Thymus (tissue), 11 donors: Measurements from ENCODE around the gene CST1. TPM values are rescaled to one million over a fixed set of nuclear protein-coding genes. Genes with fewer than 3 reads are reported as not detected.

ENCODE experiments used
- DNase-seq, 9 donors: peaks; one replicate each; pipeline ENCODE4 v3.0.0-alpha.2; 2013; ENCODE audit warnings: low spot score in 9 of 9, low read depth in 6 of 9, missing footprints in 1 of 9
- H3K27ac ChIP-seq, 2 donors: one replicate each; pipeline ENCODE4 v1.5.1; 2013; ENCODE audit warnings: control low read depth in 1 of 2, low read depth in 1 of 2, low read length in 1 of 2, mild to moderate bottlenecking in 1 of 2, moderate library complexity in 1 of 2
- H3K27me3 ChIP-seq, 2 donors: one replicate each; pipeline ENCODE4 v1.5.1; 2013; ENCODE audit warnings: low read length in 1 of 2; ENCODE audit not compliant: control insufficient read depth in 2 of 2, insufficient read depth in 1 of 2
- H3K36me3 ChIP-seq, 2 donors: one replicate each; pipeline ENCODE4 v1.5.1; 2013; ENCODE audit warnings: low read length in 1 of 2, mild to moderate bottlenecking in 1 of 2, moderate library complexity in 1 of 2; ENCODE audit not compliant: control insufficient read depth in 2 of 2, insufficient read depth in 2 of 2
- H3K4me1 ChIP-seq, 2 donors: one replicate each; pipeline ENCODE4 v1.5.1; 2013; ENCODE audit warnings: low read length in 2 of 2; ENCODE audit not compliant: control insufficient read depth in 2 of 2, insufficient read depth in 2 of 2
- H3K4me3 ChIP-seq, 2 donors: one replicate each; pipeline ENCODE4 v1.5.1; 2013; ENCODE audit warnings: low read length in 2 of 2, control low read depth in 1 of 2, mild to moderate bottlenecking in 1 of 2
- H3K9me3 ChIP-seq, 2 donors: one replicate each; pipeline ENCODE4 v1.5.1; 2013; ENCODE audit warnings: low read length in 1 of 2, mild to moderate bottlenecking in 1 of 2; ENCODE audit not compliant: control insufficient read depth in 2 of 2, insufficient read depth in 1 of 2
- WGBS: extraction: QIAGEN DNeasy Blood & Tissue Kit; methylation state at CpG from one replicate; pipeline ENCODE4 v1.1.7; 2013; 5-methylcytosine and 5-hydroxymethylcytosine counted together
- polyA plus RNA-seq: library from polyadenylated mRNA; stranded (reverse); fragments of 200-250 nt; gene quantifications from one replicate; pipeline ENCODE4 v1.2.3, GENCODE V29; 2013
- total RNA-seq: library from RNA; stranded (reverse); fragments of 120-200 nt; gene quantifications from one replicate; pipeline ENCODE4 v1.2.4, GENCODE V29; 2013
- donor health status: healthy.

The CST1 gene
- total and polyA plus RNA-seq, 2 donors: 2.5 to 25.9 TPM

GRCh38 chr20:23702021-23702420 is 48.7 kb downstream of the CST1 start:
- 95% methylated on average over 4 of the region's 4 CpGs for WGBS
- no peak overlapping the region for H3K27ac ChIP-seq

GRCh38 chr20:23700931-23701330 is 49.8 kb downstream of the CST1 start:
- H3K27me3 ChIP-seq: peaks cover 0 to 2% of the 10 kb centered on the region in 2 donors
- H3K4me3 ChIP-seq: no peak overlapping the region
- WGBS: 94% methylated on average over 3 of the region's 3 CpGs
- DNase-seq: no peak
- no peaks in the 10 kb centered on the region for H3K4me1 ChIP-seq
- no peaks in the 10 kb centered on the region for H3K36me3 ChIP-seq
- H3K9me3 ChIP-seq: no peaks in the 10 kb centered on the region
- H3K27ac ChIP-seq: no peak overlapping the region

More at GRCh38 chr20:23702021-23702420, 48.7 kb downstream of the CST1 start:
- DNase-seq: no peak
- H3K4me1 ChIP-seq: no peaks in the 10 kb centered on the region
- no peak overlapping the region for H3K4me3 ChIP-seq
- no peaks in the 10 kb centered on the region for H3K9me3 ChIP-seq
- peaks cover 0 to 2% of the 10 kb centered on the region in 2 donors for H3K27me3 ChIP-seq
- no peaks in the 10 kb centered on the region for H3K36me3 ChIP-seq

- no peaks in the 10 kb centered on the region for H3K4me1 ChIP-seq
- H3K36me3 ChIP-seq: no peaks in the 10 kb centered on the region
- WGBS: 49% methylated on average over 1 of the region's 1 CpG
- DNase-seq: no peak
- no peak overlapping the region for H3K4me3 ChIP-seq
- H3K9me3 ChIP-seq: no peaks in the 10 kb centered on the region
- peaks cover 0 to 2% of the 10 kb centered on the region in 2 donors for H3K27me3 ChIP-seq
- no peak overlapping the region for H3K27ac ChIP-seq
Measured at GRCh38 chr20:23697947-23698346, 52.8 kb downstream of the CST1 start.

Other genes starting within 250 kb of the CST1 start
- not detected for gene CST9L, start 182.5 kb downstream of the CST1 start, total RNA-seq
- gene CST9L, start 182.5 kb downstream of the CST1 start, polyA plus RNA-seq: 0.09 TPM
- 0.05 TPM for gene CST9, start 145.0 kb downstream of the CST1 start, total RNA-seq
- 0.02 TPM for gene CST9, start 145.0 kb downstream of the CST1 start, polyA plus RNA-seq
- 231 TPM for gene CST3, start 113.0 kb downstream of the CST1 start, total RNA-seq
- 465 TPM for gene CST3, start 113.0 kb downstream of the CST1 start, polyA plus RNA-seq
- 0.80 TPM for gene CST4, start 61.9 kb downstream of the CST1 start, total RNA-seq
- 9.9 TPM for gene CST4, start 61.9 kb downstream of the CST1 start, polyA plus RNA-seq
- 0.94 TPM for gene CST2, start 75.8 kb upstream of the CST1 start, total RNA-seq
- 12.7 TPM for gene CST2, start 75.8 kb upstream of the CST1 start, polyA plus RNA-seq
- not detected for gene CST5, start 128.8 kb upstream of the CST1 start, total RNA-seq
- gene CST5, start 128.8 kb upstream of the CST1 start, polyA plus RNA-seq: 0.98 TPM
- gene GGTLC1, start 237.8 kb upstream of the CST1 start, total RNA-seq: not detected
- not detected for gene GGTLC1, start 237.8 kb upstream of the CST1 start, polyA plus RNA-seq